ENCODE measurements around the gene C2orf81.

DNA sequence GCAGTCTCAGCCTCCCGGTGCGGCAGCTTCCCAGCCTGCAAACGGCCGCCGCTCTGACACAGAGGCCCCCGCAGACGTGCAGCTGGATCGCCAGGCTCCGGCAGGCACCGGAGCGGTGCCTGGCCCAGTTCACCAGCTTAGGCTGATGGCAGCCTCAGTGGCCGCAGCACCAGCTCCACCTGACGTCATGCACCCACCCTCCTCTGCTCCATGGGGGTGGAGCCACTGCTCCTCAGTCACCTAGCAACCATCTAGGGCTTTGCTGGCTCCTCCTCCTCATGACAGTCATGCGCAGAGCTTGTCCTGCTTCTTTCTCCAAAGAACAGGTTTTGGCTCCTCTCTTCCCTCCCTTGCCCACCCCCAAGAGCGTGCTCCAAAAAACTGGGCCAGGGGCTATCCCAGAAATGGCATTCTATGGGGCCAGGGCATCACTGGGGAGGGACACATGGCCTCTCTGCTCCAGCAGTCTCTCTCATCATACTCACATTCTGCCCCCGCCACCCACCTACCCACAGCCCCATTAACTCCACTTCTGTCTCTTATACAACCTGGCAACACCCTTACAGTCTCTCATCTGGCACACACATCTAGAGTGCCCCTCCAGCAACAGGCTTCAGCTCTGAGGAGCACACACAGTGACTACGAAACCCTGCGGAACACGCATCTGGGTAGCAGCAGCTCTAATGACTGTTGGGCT is 46.8 kb downstream of the C2orf81 start:
- TF ChIP-seq POLR2AphosphoS5 (IDR thresholded peaks at IDR 0.05; ENCODE audit: low read depth, low read length) (no peak), TAF1 (IDR thresholded peaks at IDR 0.05; ENCODE audit: low read depth, low read length) (no peak), POU2F2 (IDR thresholded peaks at IDR 0.05; ENCODE audit: low read depth, low read length) (no peak)

Data from GM12891 (cell line).